Endothelial cell of umbilical vein (primary cell): ENCODE data around the gene RPL36A. TPM values are rescaled to one million over a fixed set of nuclear protein-coding genes. Genes with fewer than 3 reads are reported as not detected.

Experiments used
- BruUV-seq: library from RNA; stranded (reverse); fragments of 400-500 nt; replicated peaks from 2 replicates; lab custom pipeline; 2021; lab: Mats Ljungman, UMichigan
- CTCF ChIA-PET: fragments of 300-600, 350-600 bp; sonication (Branson Sonifier 250); formaldehyde crosslinking; loops from one replicate; lab custom pipeline; 2021; ENCODE audit warnings: antibody characterized with exemption, inconsistent platforms; lab: Charles Lee
- POLR2A ChIA-PET: fragments of 300-600, 350-600 bp; sonication (Branson Sonifier 250); formaldehyde crosslinking; loops from one replicate; lab custom pipeline; 2021; ENCODE audit warnings: antibody characterized with exemption, inconsistent platforms; lab: Charles Lee
- DNase-seq: peaks from one replicate; pipeline ENCODE4 v3.0.0-alpha.2; 2011; ENCODE audit warnings: low read depth, low spot score
- FAIRE-seq: peaks from 2 replicates; lab custom pipeline; 2011; peaks lifted over from hg19 to GRCh38; lab: Jason Lieb, UNC
- H2AFZ ChIP-seq: 2 replicates; pipeline ENCODE4 v1.6.0; 2012; ENCODE audit warnings: low read depth, low read length, control low read depth, inconsistent platforms
- H3K27ac ChIP-seq: 2 replicates; pipeline ENCODE4 v1.5.1; 2011; ENCODE audit warnings: low read depth, mild to moderate bottlenecking, control low read depth, low read length, moderate library complexity; ENCODE audit not compliant: insufficient read depth
- H3K27me3 ChIP-seq, 2 experiments: 2 replicates each; pipeline versions ENCODE4 v1.6.0 to v1.6.1; 2011; ENCODE audit warnings: low read length in 2 of 2, mixed read lengths in 1 of 2; ENCODE audit not compliant: control insufficient read depth in 2 of 2, insufficient read depth in 2 of 2
- H3K36me3 ChIP-seq, 2 experiments: 2 replicates in 1 of 2; 3 replicates in 1 of 2; pipeline ENCODE4 v1.5.1; 2011; ENCODE audit warnings: low read length in 2 of 2, mild to moderate bottlenecking in 1 of 2, moderate library complexity in 1 of 2; ENCODE audit not compliant: control insufficient read depth in 2 of 2, insufficient read depth in 2 of 2; ENCODE audit errors: extremely low read depth in 1 of 2
- H3K4me1 ChIP-seq: 3 replicates; pipeline ENCODE4 v1.5.1; 2011; ENCODE audit warnings: mild to moderate bottlenecking, low read length; ENCODE audit not compliant: control insufficient read depth, insufficient read depth; ENCODE audit errors: extremely low read depth
- H3K4me2 ChIP-seq: 2 replicates; pipeline ENCODE4 v1.6.1; 2011; ENCODE audit warnings: low read length, control low read depth, mixed read lengths; ENCODE audit not compliant: insufficient read depth
- H3K4me3 ChIP-seq, 3 experiments: fragments of 200-600 bp in 1 of 3; sonication (generic), shearing (Covaris generic) in 1 of 3; replicated peaks in 1 of 3; 2 replicates each; pipeline ENCODE4 v1.5.1; 2011 to 2016; ENCODE audit warnings: control low read depth in 3 of 3, low read length in 3 of 3, mild to moderate bottlenecking in 2 of 3, inconsistent platforms in 1 of 3, low read depth in 1 of 3, moderate library complexity in 1 of 3; ENCODE audit not compliant: insufficient read depth in 1 of 3
- H3K79me2 ChIP-seq: 2 replicates; pipeline ENCODE4 v1.6.0; 2012; ENCODE audit warnings: low read length, inconsistent platforms; ENCODE audit not compliant: control insufficient read depth, insufficient read depth
- H3K9ac ChIP-seq: replicated peaks from 2 replicates; pipeline ENCODE3; 2011; ENCODE audit warnings: low read length, control low read depth; ENCODE audit not compliant: insufficient read depth; ENCODE audit errors: extremely low read depth
- H3K9me1 ChIP-seq: replicated peaks from 3 replicates; pipeline ENCODE4 v1.6.0; 2011; ENCODE audit warnings: mild to moderate bottlenecking, low read length; ENCODE audit not compliant: control insufficient read depth, insufficient read depth; ENCODE audit errors: extremely low read depth
- H3K9me3 ChIP-seq: replicated peaks from 2 replicates; pipeline ENCODE4 v1.5.1; 2012; ENCODE audit warnings: low read length, inconsistent platforms; ENCODE audit not compliant: control insufficient read depth, insufficient read depth
- H4K20me1 ChIP-seq: replicated peaks from 2 replicates; pipeline ENCODE3; 2011; ENCODE audit warnings: mild to moderate bottlenecking, low read length; ENCODE audit not compliant: control insufficient read depth, insufficient read depth; ENCODE audit errors: extremely low read depth
- CTCF ChIP-seq, 2 donors: IDR thresholded peaks; 1 replicate in 1 of 2; 2 replicates in 1 of 2; pipeline ENCODE4 v1.5.1; 2011; ENCODE audit warnings: low read length in 2 of 2, mild to moderate bottlenecking in 2 of 2, moderate library complexity in 2 of 2, control low read depth in 1 of 2, inconsistent platforms in 1 of 2, low read depth in 1 of 2; ENCODE audit not compliant: insufficient read depth in 1 of 2; ENCODE audit errors: extremely low read depth in 1 of 2
- EZH2 ChIP-seq: IDR thresholded peaks from 2 replicates; pipeline ENCODE4 v1.6.1; 2012; ENCODE audit warnings: borderline replicate concordance, low read depth, mild to moderate bottlenecking, moderate library complexity, low read length, inconsistent platforms; ENCODE audit not compliant: severe bottlenecking
- FOS ChIP-seq: IDR thresholded peaks from 2 replicates; pipeline ENCODE4 v1.6.1; 2011; ENCODE audit warnings: mild to moderate bottlenecking, low read length, moderate library complexity, borderline replicate concordance; ENCODE audit not compliant: insufficient read depth
- GATA2 ChIP-seq: IDR thresholded peaks from 2 replicates; pipeline ENCODE4 v1.7.0; 2011; ENCODE audit warnings: low read depth, mild to moderate bottlenecking, moderate library complexity, mixed read lengths, low read length; ENCODE audit not compliant: insufficient read length, insufficient read depth
- JUN ChIP-seq: IDR thresholded peaks from 2 replicates; pipeline ENCODE4 v1.6.1; 2011; ENCODE audit warnings: borderline replicate concordance, low read depth; ENCODE audit not compliant: insufficient read length, insufficient read depth
- MAX ChIP-seq: IDR thresholded peaks from 2 replicates; pipeline ENCODE4 v1.6.1; 2011; ENCODE audit not compliant: insufficient read depth, insufficient read length
- MYC ChIP-seq: IDR thresholded peaks from one replicate; pipeline ENCODE4 v1.6.1; 2011; ENCODE audit warnings: mild to moderate bottlenecking, low read depth, low read length
- POLR2A ChIP-seq: IDR thresholded peaks from 2 replicates; pipeline ENCODE4 v1.6.1; 2012; ENCODE audit warnings: low read depth, mild to moderate bottlenecking, control low read depth, low read length
- POLR2AphosphoS5 ChIP-seq: IDR thresholded peaks from 2 replicates; pipeline ENCODE4 v1.6.1; 2012; ENCODE audit warnings: low read depth, mild to moderate bottlenecking, control low read depth, low read length, moderate library complexity; ENCODE audit not compliant: insufficient read depth
- dilution Hi-C: fragments of 300-500 bp; cut with MboI; formaldehyde crosslinking; loops from one replicate; pipeline ENCODE4 v1.15.0; 2019; ENCODE audit warnings: low sequenced_read_pairs; ENCODE audit not compliant: extremely low pct_ligation_motif_present
- intact Hi-C: fragments of 100-400 bp; cut with micrococcal nuclease; formaldehyde crosslinking; loops from one replicate; pipeline ENCODE4 v1.10.0; 2022
- polyA plus RNA-seq, 4 experiments: library from polyadenylated mRNA; depleted of rRNA in 3 of 4; stranded (reverse) in 3 of 4; unstranded in 1 of 4; fragments of >200 nt; gene quantifications; 2 replicates each; pipeline versions ENCODE4 v1.2.1 to v1.2.3, GENCODE V29; 2011 to 2012; ENCODE audit warnings: missing spikeins in 1 of 4
- total RNA-seq: library from RNA; stranded (reverse); gene quantifications from 2 replicates; pipeline ENCODE4 v1.2.3, GENCODE V29; 2021

The RPL36A gene
- total and polyA plus RNA-seq, 2 donors (not counting 3 experiments of a cell fraction or from before 2014, with no cell fraction given) = 284 to 1,196 TPM

- CTCF ChIA-PET = no interaction called here
- no peaks in the 10 kb centered on the region for H3K79me2 ChIP-seq
- no peak overlapping the region for H3K27ac ChIP-seq
- no TSS peak for BruUV-seq
- DNase-seq (no peak), FAIRE-seq (no peak)
- dilution Hi-C loops = no loop called here
- POLR2A ChIA-PET = no interaction called here
- H3K4me1 ChIP-seq = no peaks in the 10 kb centered on the region
- TF ChIP-seq POLR2AphosphoS5 (no peak), CTCF (IDR thresholded peaks at IDR 0.05; ENCODE audit: extremely low read depth in 1 of 2, insufficient read depth in 1 of 2, low read depth in 1 of 2, low read length in 2 of 2) (no peak)
- intact Hi-C loops = no loop called here
- H3K9me1 ChIP-seq = no peaks in the 10 kb centered on the region
- H3K36me3 ChIP-seq = peaks cover 0 to 2% of the 10 kb centered on the region in 2 experiments
- no peaks in the 10 kb centered on the region for H3K9me3 ChIP-seq
- H4K20me1 ChIP-seq = no peaks in the 10 kb centered on the region
- H3K4me2 ChIP-seq = no peak overlapping the region
- H3K9ac ChIP-seq = no peak overlapping the region
- no peak overlapping the region for H2AFZ ChIP-seq
- H3K27me3 ChIP-seq = no peaks in the 10 kb centered on the region
- H3K4me3 ChIP-seq = no peak overlapping the region
Observed at GRCh38 chrX:101430457-101431078, 39.8 kb downstream of the RPL36A start.

- CTCF ChIA-PET = no interaction called here
- no peak overlapping the region for H2AFZ ChIP-seq
- no peak overlapping the region for H3K27ac ChIP-seq
- POLR2A ChIA-PET = no interaction called here
- TF ChIP-seq POLR2A (no peak), EZH2 (no peak), MYC (no peak), JUN (no peak), CTCF (IDR thresholded peaks at IDR 0.05; ENCODE audit: extremely low read depth in 1 of 2, insufficient read depth in 1 of 2, low read depth in 1 of 2, low read length in 2 of 2) (no peak), GATA2 (no peak), MAX (no peak), FOS (no peak), POLR2AphosphoS5 (no peak)
- no peak for FAIRE-seq
- no peak for DNase-seq
- H3K4me1 ChIP-seq = no peaks in the 10 kb centered on the region
- no peaks in the 10 kb centered on the region for H3K9me3 ChIP-seq
- dilution Hi-C loops (no loop called here), intact Hi-C loops (no loop called here)
- no peaks in the 10 kb centered on the region for H4K20me1 ChIP-seq
- no peaks in the 10 kb centered on the region for H3K79me2 ChIP-seq
- H3K9me1 ChIP-seq = no peaks in the 10 kb centered on the region
- BruUV-seq = no TSS peak
- H3K27me3 ChIP-seq = no peaks in the 10 kb centered on the region
- H3K4me2 ChIP-seq = no peak overlapping the region
- H3K36me3 ChIP-seq = peaks cover 0 to 3% of the 10 kb centered on the region in 2 experiments
- no peak overlapping the region for H3K4me3 ChIP-seq
- no peak overlapping the region for H3K9ac ChIP-seq
Observed at GRCh38 chrX:101442085-101442484, 51.3 kb downstream of the RPL36A start.
